PC-3 (cell line): ENCODE results near the gene GZMH.

ENCODE experiments used
- CTCF ChIP-seq: fragments of 300-600 bp; sonication (generic); conservative IDR thresholded peaks from 2 replicates; pipeline ENCODE4 v1.5.1; 2017; ENCODE audit warnings: antibody characterized with exemption, low read depth, mild to moderate bottlenecking, low read length
- EZH2phosphoT487 ChIP-seq: fragments of 300-600 bp; sonication (generic); IDR thresholded peaks from 2 replicates; pipeline ENCODE4 v1.6.1; 2018; ENCODE audit warnings: mild to moderate bottlenecking, antibody characterized with exemption, low read length, borderline replicate concordance

DNA sequence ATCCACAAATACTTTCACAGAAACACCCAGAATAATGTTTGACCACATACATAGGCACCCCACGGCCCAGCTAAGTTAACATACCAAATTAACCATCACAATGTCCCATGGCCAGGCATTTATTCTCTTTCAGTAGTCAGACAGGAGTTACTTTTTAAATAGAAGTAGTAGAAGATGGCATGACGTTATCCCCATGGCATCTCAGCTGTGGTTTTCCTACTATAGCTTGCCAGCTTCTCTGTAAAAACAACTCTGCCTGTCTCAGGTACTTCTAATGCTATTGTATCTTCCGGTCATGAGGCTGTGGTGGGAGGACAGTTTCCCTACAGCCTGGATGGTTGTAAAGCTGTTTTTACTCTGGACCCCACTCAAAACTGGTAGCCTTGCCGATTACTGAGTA is 52.7 kb downstream of the GZMH start:
- TF ChIP-seq CTCF, result no peak
- no peak for TF ChIP-seq EZH2phosphoT487
